Rectal smooth muscle tissue (tissue), 1 donor: ENCODE measurements around the gene APBA1.

Experiments
- H3K27ac ChIP-seq: one replicate; pipeline ENCODE4 v1.7.0; 2013; ENCODE audit warnings: low read depth, low read length, inconsistent platforms
- H3K27me3 ChIP-seq: one replicate; pipeline ENCODE4 v1.7.0; 2013; ENCODE audit warnings: low read length; ENCODE audit not compliant: control insufficient read depth, insufficient read depth
- H3K36me3 ChIP-seq: one replicate; pipeline ENCODE4 v1.7.0; 2013; ENCODE audit warnings: low read length; ENCODE audit not compliant: control insufficient read depth, insufficient read depth
- H3K4me1 ChIP-seq: one replicate; pipeline ENCODE4 v1.7.0; 2013; ENCODE audit warnings: low read length; ENCODE audit not compliant: control insufficient read depth, insufficient read depth
- H3K4me3 ChIP-seq: one replicate; pipeline ENCODE4 v1.7.0; 2013; ENCODE audit warnings: low read length
- H3K9ac ChIP-seq: one replicate; pipeline ENCODE4 v1.7.0; 2013; ENCODE audit warnings: low read length

APBA1 gene

GRCh38 chr9:69580582-69581214 is 91.5 kb downstream of the APBA1 start:
- H3K4me3 ChIP-seq, result no peak overlapping the region
- no peak overlapping the region for H3K27ac ChIP-seq
- no peaks in the 10 kb centered on the region for H3K27me3 ChIP-seq
- peaks cover 3% of the 10 kb centered on the region for H3K4me1 ChIP-seq
- H3K9ac ChIP-seq, result no peak overlapping the region
- H3K36me3 ChIP-seq, result no peaks in the 10 kb centered on the region

DNA sequence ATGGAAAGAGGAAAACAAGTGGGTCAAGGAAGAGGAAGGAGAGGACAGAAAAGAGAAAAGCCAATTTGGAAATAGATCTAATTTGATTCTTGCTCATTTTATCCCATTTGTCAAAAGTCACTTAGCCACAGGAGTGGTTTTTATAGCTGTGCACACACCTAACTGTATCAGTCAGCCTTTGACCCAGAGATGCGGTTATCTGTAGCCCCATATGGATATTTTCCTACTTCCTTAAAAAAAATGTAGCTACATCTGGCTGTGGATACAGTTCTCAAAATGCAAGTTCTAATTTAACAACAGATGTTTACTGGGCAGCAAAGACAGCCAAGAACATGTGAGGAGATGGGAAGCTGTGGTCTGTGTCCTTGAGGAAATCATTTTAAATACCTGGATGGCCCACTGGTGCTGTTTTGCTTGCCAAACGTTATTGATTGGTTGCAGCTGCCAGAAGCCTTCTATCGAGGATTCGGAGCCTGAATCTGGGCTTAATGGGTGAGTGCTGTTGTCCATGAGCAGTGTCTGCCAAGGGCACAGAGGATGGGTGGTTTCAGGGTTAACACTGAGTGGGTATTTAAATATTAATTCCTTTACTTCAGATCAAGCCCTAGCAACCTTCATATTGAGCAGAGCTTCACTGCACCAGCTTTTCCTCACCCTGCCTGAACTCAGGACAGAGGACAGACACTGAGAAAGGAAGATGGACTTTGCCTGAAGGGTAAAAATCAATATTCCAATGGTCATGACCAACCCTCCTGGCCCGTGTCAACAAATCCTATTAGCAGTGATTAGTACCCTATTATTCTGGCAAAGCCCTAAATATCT is 92.2 kb downstream of the APBA1 start:
- no peak overlapping the region for H3K9ac ChIP-seq
- no peaks in the 10 kb centered on the region for H3K36me3 ChIP-seq
- no peaks in the 10 kb centered on the region for H3K27me3 ChIP-seq
- H3K4me1 ChIP-seq, result peaks cover 3% of the 10 kb centered on the region
- H3K4me3 ChIP-seq, result no peak overlapping the region
- no peak overlapping the region for H3K27ac ChIP-seq

DNA sequence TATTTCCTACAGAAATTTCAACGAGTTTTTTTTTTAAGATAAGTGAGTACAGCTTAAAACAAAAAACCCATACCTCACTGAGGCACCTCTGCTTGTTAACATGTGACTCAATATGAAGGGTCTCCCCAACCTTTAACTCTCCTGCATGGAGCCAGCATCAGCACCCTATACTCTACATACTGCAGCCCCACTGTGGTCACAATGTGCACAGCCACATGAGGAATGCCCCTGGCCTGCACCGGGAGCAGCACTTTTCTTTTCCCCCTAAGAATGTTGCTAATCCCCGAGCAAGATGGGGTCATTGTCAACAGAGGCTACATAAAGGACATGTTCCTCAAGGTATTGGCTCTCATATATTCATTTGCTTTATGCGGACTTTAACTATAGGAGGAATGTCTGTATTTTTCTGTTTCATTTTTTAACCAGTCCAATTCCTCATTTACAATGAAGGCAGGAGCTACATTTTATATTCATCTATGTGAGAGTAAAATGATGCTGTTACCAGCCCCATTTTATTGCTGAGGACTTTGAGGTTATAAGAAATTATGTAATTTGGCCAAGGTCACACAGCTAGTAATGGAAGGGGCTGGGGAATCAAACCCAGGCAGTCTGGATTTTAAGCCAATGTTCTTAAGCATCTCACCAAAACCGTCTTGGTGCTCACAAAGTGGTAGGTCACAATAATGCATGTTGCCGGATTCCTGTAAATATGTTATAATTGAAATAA is 93.0 kb downstream of the APBA1 start:
- Histone ChIP-seq H3K4me1 (peaks cover 3% of the 10 kb centered on the region), H3K27me3 (no peaks in the 10 kb centered on the region), H3K9ac (no peak overlapping the region), H3K4me3 (no peak overlapping the region), H3K27ac (no peak overlapping the region), H3K36me3 (no peaks in the 10 kb centered on the region)

DNA sequence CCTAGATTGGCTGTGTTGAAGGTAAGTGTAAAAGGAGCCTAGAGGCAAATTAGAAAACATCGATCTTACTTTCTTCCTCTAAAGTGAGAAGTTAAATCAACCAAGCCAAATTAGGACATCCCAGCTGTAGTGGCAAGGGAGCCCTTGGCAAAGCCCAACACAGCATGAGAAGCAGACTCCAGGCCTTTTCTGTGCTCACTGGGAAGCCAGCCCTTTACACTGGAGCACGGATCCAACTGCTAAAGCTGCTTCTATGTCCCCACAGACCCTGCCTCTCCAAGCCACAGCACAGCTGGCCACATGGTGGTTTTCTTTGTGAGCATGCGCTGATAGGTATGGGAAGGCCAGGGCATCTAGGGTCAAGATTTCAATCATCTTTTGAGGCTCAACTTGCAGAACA is 94.1 kb downstream of the APBA1 start:
- peaks cover 3% of the 10 kb centered on the region for H3K4me1 ChIP-seq
- H3K27me3 ChIP-seq, result no peaks in the 10 kb centered on the region
- no peak overlapping the region for H3K4me3 ChIP-seq
- no peak overlapping the region for H3K9ac ChIP-seq
- H3K27ac ChIP-seq, result no peak overlapping the region
- H3K36me3 ChIP-seq, result no peaks in the 10 kb centered on the region

- Histone ChIP-seq H3K4me3 (no peak overlapping the region), H3K27ac (no peak overlapping the region), H3K27me3 (no peaks in the 10 kb centered on the region), H3K36me3 (no peaks in the 10 kb centered on the region), H3K9ac (no peak overlapping the region), H3K4me1 (peaks cover 3% of the 10 kb centered on the region)
Measured at GRCh38 chr9:69577123-69577522, 95.0 kb downstream of the APBA1 start.

GRCh38 chr9:69574057-69574456 is 98.1 kb downstream of the APBA1 start:
- H3K27ac ChIP-seq, result no peak overlapping the region
- H3K36me3 ChIP-seq, result no peaks in the 10 kb centered on the region
- peaks cover 3% of the 10 kb centered on the region for H3K4me1 ChIP-seq

GRCh38 chr9:69573651-69574050 is 98.5 kb downstream of the APBA1 start:
- H3K4me1 ChIP-seq, result peaks cover 3% of the 10 kb centered on the region
- no peaks in the 10 kb centered on the region for H3K27me3 ChIP-seq
- H3K27ac ChIP-seq, result no peak overlapping the region
- no peaks in the 10 kb centered on the region for H3K36me3 ChIP-seq
- no peak overlapping the region for H3K9ac ChIP-seq
- H3K4me3 ChIP-seq, result no peak overlapping the region

More at GRCh38 chr9:69574057-69574456, 98.1 kb downstream of the APBA1 start:
- H3K4me3 ChIP-seq, result no peak overlapping the region
- H3K27me3 ChIP-seq, result no peaks in the 10 kb centered on the region
- H3K9ac ChIP-seq, result no peak overlapping the region

DNA sequence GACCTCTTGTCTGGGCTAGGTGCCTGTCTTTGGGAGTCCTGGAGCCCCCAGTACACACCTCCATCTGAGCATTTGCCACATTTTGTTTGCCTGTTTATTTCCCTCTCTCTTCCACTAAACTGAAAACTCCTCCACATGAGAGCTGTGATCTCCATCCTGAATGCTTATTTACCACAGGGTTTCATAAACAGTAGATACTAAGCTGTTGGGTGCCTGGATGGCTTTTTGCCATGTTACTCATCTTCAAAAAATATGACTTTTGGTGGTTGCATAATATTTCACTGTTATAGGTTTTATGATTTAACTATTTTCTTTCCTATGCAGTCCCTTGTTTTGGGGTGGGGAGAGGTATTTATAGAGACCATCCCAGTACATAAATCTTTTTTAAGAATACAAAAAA is 99.6 kb downstream of the APBA1 start:
- Histone ChIP-seq H3K4me1 (no peaks in the 10 kb centered on the region), H3K27me3 (no peaks in the 10 kb centered on the region), H3K4me3 (no peak overlapping the region), H3K36me3 (no peaks in the 10 kb centered on the region), H3K27ac (no peak overlapping the region), H3K9ac (no peak overlapping the region)

DNA sequence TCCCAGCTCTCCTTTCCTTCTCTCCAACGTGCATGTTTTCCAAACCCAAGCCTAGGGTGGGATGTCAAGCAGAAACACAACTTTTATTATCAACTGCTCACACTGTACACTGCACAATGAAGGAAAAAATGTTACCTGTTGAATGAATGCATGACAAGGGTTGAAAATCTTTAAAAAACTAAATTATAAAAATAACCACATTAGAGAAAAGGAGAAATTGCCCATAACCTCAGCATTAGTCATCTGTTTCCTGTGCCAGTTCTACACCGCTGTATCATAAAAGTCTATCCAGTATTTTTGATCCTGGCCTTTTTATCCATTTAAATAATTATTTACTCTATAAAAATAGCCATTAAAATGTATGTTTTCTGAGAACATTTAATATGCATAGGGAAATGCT is 101.1 kb downstream of the APBA1 start:
- H3K36me3 ChIP-seq, result no peaks in the 10 kb centered on the region
- no peak overlapping the region for H3K27ac ChIP-seq
- H3K9ac ChIP-seq, result no peak overlapping the region
- no peak overlapping the region for H3K4me3 ChIP-seq
- no peaks in the 10 kb centered on the region for H3K4me1 ChIP-seq
- no peaks in the 10 kb centered on the region for H3K27me3 ChIP-seq

GRCh38 chr9:69569738-69570451 is 102.3 kb downstream of the APBA1 start:
- Histone ChIP-seq H3K27me3 (no peaks in the 10 kb centered on the region), H3K9ac (no peak overlapping the region), H3K36me3 (no peaks in the 10 kb centered on the region), H3K4me1 (no peaks in the 10 kb centered on the region), H3K4me3 (no peak overlapping the region), H3K27ac (no peak overlapping the region)

GRCh38 chr9:69564557-69564956 is 107.6 kb downstream of the APBA1 start:
- Histone ChIP-seq H3K4me3 (no peak overlapping the region), H3K27ac (no peak overlapping the region), H3K27me3 (no peaks in the 10 kb centered on the region), H3K9ac (no peak overlapping the region), H3K4me1 (no peaks in the 10 kb centered on the region), H3K36me3 (no peaks in the 10 kb centered on the region)

- Histone ChIP-seq H3K27ac (no peak overlapping the region), H3K36me3 (no peaks in the 10 kb centered on the region), H3K4me3 (no peak overlapping the region), H3K27me3 (no peaks in the 10 kb centered on the region), H3K4me1 (no peaks in the 10 kb centered on the region), H3K9ac (no peak overlapping the region)
Measured at GRCh38 chr9:69559126-69559525, 113.0 kb downstream of the APBA1 start.
